ENCODE data around the gene RTN4IP1.
A peak's percentile ranks its signal among the peaks of the same experiment; 100 is the strongest.
"Not testable (repeated sequence)": the region's sequence is repeated elsewhere in the genome, so short reads cannot be mapped to it uniquely, and the experiment has no call there.

RTN4IP1 gene

DNA sequence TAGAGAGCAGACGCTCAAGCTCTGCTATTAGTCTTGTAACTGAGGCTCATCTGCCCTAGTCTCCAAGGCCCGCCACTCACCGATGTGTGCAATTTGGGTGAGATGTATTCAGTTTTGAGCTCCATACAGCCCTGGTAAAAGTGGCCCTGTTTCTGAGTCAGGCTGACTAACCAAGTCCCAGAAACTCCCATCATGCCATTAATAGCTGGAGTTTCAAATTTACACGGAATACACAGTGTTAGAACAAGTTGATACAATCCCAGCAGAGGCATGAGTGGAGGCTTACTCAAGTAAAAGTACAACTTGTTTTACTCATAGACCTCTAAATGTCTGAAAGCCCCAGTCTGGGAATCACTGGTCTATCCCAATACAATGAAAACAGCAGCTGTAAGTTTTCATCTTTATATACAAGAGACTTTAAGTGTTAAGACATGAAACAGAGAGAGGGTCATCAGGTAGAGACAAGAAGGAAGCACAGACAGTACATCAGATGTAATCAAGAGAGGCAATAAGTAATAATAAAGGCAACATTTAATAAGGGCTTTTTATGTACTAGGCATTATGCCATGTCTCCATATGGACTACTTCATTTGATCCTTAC lies 42.4 kb downstream of the RTN4IP1 start:
- DNase-seq (ENCODE audit: low read depth in 2 of 2): no peak

- DNase-seq (ENCODE audit: low read depth in 2 of 2): no peak
Measured at GRCh38 chr6:106581468-106581867, 47.8 kb downstream of the RTN4IP1 start.

GRCh38 chr6:106579281-106579680 lies 50.0 kb downstream of the RTN4IP1 start:
- no peak for DNase-seq (ENCODE audit: low read depth in 2 of 2)

DNA sequence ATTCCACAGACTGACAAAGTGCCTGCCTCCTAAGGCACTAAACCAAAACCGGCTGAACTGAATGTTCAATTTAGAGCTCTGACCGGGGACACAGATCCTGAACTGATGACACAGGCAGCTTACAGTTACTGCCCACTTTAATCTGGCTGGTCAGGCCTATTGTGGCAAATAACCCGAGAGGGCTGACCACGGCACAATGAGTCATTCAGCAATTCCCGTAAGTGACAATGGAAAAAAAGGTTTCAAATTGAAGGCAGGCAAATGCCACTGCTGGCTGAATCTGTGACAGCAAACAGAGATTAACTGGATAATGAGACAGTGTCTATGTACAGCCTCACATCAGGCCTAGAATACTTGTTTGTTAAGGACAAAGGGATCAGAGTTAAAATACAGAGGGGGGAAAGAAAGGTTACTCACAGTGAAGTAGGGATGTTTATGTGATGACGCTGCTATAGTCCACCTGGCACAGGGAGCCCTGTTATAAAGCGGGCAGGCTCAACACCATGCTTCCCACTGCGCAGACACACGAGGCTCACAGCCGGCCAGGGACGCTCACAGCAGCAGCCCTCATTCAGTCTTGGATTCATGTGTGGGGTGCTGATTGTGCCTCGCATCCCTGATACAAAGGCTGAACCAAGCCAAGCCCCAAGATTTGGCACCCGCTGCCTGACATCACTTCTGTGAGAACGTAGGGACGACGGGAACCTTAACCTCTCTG lies 54.4 kb downstream of the RTN4IP1 start:
- DNase-seq (ENCODE audit: low read depth in 2 of 2): peak in 1 of 2 experiments; percentile 8

GRCh38 chr6:106572875-106573585 lies 56.3 kb downstream of the RTN4IP1 start:
- DNase-seq (ENCODE audit: low read depth in 2 of 2): no peak

- no peak for DNase-seq (ENCODE audit: low read depth in 2 of 2)
Measured at GRCh38 chr6:106572436-106572835, 56.9 kb downstream of the RTN4IP1 start.

GRCh38 chr6:106569428-106569827 lies 59.9 kb downstream of the RTN4IP1 start:
- DNase-seq (ENCODE audit: low read depth in 2 of 2): no peak

GRCh38 chr6:106568530-106568929 lies 60.8 kb downstream of the RTN4IP1 start:
- no peak for DNase-seq (ENCODE audit: low read depth in 2 of 2)

DNA sequence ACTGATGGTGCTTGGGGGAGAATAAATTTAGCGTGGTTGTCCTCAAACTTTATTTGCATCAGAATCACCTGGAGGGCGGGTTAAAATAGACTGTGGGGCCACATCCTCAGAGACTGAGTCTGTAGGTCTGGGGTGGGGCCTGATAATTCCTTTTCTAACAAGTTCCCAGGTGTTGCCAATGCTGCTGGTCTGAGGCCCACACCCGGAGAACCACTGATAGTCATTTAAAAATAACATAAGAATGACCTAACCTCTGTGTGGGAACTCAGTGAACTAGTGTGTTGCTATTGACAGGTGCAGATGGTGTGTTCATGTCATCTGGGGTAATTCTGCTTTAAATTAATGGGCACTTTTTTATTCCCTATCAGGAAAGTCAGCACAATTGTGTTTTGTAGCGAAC lies 64.8 kb downstream of the RTN4IP1 start:
- no peak for DNase-seq (ENCODE audit: low read depth in 2 of 2)

GRCh38 chr6:106563614-106564013 lies 65.7 kb downstream of the RTN4IP1 start:
- no peak for DNase-seq (ENCODE audit: low read depth in 2 of 2)

- DNase-seq (ENCODE audit: low read depth in 2 of 2): no peak
Measured at GRCh38 chr6:106561686-106562405, 67.5 kb downstream of the RTN4IP1 start.

- peak; percentile 52 to 61 for DNase-seq (ENCODE audit: low read depth in 2 of 2)
Measured at GRCh38 chr6:106560996-106561685, 68.2 kb downstream of the RTN4IP1 start.

DNA sequence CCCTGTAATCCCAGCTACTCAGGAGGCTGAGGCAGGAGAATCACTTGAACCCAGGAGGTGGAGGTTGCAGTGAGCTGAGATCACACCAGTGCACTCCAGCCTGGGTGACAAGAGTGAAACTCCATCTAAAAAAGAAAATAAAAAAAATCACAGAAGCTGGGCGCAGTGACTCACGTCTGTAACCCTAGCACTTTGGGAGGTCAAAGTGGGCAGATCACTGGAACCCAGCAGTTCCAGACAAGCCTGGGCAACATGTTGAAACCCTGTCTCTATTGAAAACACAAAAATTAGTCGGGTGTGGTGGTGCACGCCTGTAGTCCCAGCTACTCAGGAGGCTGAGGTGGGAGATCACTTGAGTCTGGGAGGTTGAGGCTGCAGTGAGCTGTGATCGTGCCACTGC lies 69.6 kb downstream of the RTN4IP1 start:
- DNase-seq (ENCODE audit: low read depth in 2 of 2): not testable (repeated sequence)

GRCh38 chr6:106558364-106558763 lies 70.9 kb downstream of the RTN4IP1 start:
- DNase-seq (ENCODE audit: low read depth in 2 of 2): no peak

DNA sequence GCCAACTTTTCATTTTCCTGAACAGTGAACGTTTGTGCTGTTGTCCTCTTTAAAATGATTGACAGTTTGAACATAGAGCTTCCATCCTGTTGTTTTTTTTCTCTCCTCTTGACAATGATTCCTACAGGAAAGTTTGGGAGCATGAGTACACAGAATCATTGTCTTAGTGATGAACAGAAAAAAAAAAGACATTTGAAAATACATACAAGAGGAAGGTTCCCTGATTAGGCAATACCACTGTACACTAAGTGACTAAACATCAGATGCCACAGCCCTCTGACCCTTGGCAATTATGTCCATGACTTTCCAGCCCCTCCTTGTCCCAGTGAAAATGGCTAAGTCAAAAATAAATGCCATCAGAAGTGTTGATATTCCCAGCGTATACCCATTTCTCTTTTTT lies 71.5 kb downstream of the RTN4IP1 start:
- DNase-seq (ENCODE audit: low read depth in 2 of 2): no peak

GRCh38 chr6:106556368-106556960 lies 72.8 kb downstream of the RTN4IP1 start:
- peak in 1 of 2 experiments; percentile 14 for DNase-seq (ENCODE audit: low read depth in 2 of 2)

GRCh38 chr6:106555767-106556166 lies 73.5 kb downstream of the RTN4IP1 start:
- no peak for DNase-seq (ENCODE audit: low read depth in 2 of 2)

DNA sequence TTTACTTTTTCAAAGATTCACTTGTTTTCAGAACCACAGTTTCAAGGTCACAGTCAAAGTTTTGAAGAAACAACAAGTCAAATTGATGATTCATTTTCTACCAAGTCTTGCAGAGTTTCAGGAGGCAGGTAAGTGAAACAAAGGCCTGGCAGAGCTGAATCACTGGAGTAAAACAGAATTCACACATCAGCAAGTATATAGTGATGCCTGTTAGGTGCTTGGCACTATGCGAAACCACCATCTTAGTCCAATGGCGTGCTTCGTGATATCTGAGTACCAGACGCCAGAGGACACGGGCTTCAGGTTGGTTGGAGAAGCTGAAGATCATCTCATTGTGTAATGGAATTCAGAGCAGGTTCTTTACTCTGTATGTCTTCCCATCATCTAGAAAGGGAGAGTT lies 75.9 kb downstream of the RTN4IP1 start:
- DNase-seq (ENCODE audit: low read depth in 2 of 2): no peak

DNA sequence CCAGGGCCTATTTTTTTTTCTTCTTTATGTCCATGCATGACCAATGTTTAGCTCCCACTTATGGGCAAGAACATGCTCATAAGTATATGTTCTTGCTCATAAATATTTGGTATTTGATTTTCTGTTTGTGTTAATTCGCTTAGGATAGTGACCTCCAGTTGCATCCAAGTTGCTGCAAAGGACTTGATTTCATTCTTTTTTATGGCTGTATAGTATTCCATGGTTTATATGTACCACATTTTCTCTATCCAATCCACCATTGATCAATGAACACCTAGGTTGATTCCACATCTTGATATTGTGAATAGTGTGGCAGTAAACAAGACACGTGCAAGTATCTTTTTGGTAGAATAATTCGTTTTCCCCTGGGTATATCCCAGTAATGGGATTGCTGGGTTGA lies 78.1 kb downstream of the RTN4IP1 start:
- no peak for DNase-seq (ENCODE audit: low read depth in 2 of 2)

DNA sequence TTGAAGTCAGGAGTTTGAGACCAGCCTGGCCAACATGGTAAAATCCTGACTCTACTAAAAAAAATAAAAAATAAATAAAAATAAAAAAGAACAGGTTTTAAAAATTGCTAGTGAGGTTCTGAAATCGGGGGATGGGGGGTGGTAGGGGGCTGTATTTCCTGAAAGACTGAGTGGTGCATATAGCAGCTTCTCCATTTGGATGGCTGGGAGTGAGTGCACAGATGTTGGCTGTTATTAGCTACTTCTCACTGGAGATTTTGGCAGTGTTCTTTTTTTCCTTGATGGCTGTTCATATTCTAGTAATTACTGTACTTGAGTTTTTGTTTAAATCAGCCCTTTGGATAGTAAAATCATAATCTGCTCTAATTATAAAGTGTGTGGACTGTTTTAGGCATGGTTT lies 79.8 kb downstream of the RTN4IP1 start:
- no peak for DNase-seq (ENCODE audit: low read depth in 2 of 2)

DNA sequence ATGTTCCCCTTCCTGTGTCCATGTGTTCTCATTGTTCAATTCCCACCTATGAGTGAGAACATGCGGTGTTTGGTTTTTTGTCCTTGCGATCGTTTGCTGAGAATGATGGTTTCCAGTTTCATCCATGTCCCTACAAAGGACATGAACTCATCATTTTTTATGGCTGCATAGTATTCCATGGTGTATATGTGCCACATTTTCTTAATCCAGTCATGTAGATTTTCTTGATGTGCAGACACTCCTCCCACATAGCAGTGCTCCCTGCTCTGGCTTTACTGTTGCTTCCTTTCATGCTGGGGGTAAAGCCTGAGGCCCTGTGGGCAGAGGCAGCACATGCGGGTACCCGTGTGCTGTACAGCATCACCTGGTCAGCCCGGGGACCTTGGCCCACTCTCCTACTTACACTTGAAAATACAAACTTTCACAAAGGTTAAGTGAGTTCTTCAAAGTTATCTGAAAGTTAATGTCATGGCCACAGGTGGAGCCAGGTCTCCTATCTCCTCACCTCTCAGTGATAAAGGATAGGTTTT lies 80.3 kb downstream of the RTN4IP1 start:
- not testable (repeated sequence) for DNase-seq (ENCODE audit: low read depth in 2 of 2)

Data from fibroblast of skin of left quadriceps (primary cell).